ENCODE results near the gene SCYGR2. TPM values are rescaled to one million over a fixed set of nuclear protein-coding genes. Genes with fewer than 3 reads are reported as not detected.

Gene SCYGR2
- total RNA-seq, 1 donor from 2014 or later, result not detected

- intact Hi-C loops (cut with DNase I), result no loop called here
- ATAC-seq, result no peak
- no peak overlapping the region for H3K4me3 ChIP-seq
- no peaks in the 10 kb centered on the region for H3K9me3 ChIP-seq
- H3K36me3 ChIP-seq, result no peaks in the 10 kb centered on the region
- no peak for DNase-seq
- no peak for TF ChIP-seq CTCF (IDR thresholded peaks at IDR 0.05)
- H3K27ac ChIP-seq, result no peak overlapping the region
- no peaks in the 10 kb centered on the region for H3K4me1 ChIP-seq
- H3K27me3 ChIP-seq (ENCODE audit: low read depth), result peaks cover 3% of the 10 kb centered on the region
These were observed 17.2 kb downstream of the SCYGR2 start for GRCh38 chr2:227615906-227616305.

DNA sequence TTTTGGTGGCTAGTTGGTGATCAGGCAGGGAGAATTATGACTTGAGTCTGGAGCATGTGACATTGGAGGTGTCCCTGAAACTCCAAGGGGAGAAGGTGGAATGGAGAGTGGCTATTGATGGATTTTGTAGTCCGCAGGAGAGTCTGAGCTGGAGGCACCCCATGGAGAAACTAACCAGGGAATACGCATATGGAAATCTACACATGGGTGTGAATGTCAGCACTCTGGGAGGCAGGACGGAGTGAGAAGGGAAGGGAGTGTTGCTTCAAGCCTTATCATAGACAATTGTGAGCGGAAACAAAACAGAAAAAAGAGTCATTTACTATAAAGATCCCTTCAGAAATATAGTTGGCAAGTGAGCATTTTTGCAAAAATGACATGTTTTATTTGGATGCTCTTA is 17.9 kb downstream of the SCYGR2 start:
- no peak for TF ChIP-seq CTCF (IDR thresholded peaks at IDR 0.05)
- intact Hi-C loops (cut with DNase I), result no loop called here
- H3K9me3 ChIP-seq, result no peaks in the 10 kb centered on the region

GRCh38 chr2:227617316-227618230 is 18.9 kb downstream of the SCYGR2 start, which contains the start of gene SCYGR4:
Gene SCYGR4, plus strand, starts transcription at chr2:227617498. Its CDS starts 0 bp downstream, at chr2:227617498.
- no peak for DNase-seq
- no peaks in the 10 kb centered on the region for H3K4me1 ChIP-seq
- no peak for TF ChIP-seq CTCF (IDR thresholded peaks at IDR 0.05)
- no peak within 1 kb of the TSS for H3K27ac ChIP-seq
- H3K27me3 ChIP-seq (ENCODE audit: low read depth), result no peaks in the 10 kb centered on the region
- H3K9me3 ChIP-seq, result peaks cover 4% of the 10 kb centered on the region
- intact Hi-C loops (cut with DNase I), result no loop called here
- H3K36me3 ChIP-seq, result no peaks in the 10 kb centered on the region
- no peak within 1 kb of the TSS for H3K4me3 ChIP-seq
- ATAC-seq, result no peak

More for the DNA sequence above, 17.9 kb downstream of the SCYGR2 start:
- Histone ChIP-seq H3K36me3 (no peaks in the 10 kb centered on the region), H3K27me3 (ENCODE audit: low read depth) (peaks cover 3% of the 10 kb centered on the region), H3K27ac (no peak overlapping the region), H3K4me1 (no peaks in the 10 kb centered on the region), H3K4me3 (no peak overlapping the region)
- ATAC-seq (no peak), DNase-seq (no peak)

GRCh38 chr2:227623226-227623625 is 24.5 kb downstream of the SCYGR2 start:
- TF ChIP-seq CTCF (IDR thresholded peaks at IDR 0.05), result no peak
- no peak for DNase-seq
- no peak for ATAC-seq
- intact Hi-C loops (cut with DNase I), result no loop called here
- H3K27ac ChIP-seq, result no peak overlapping the region
- peaks cover 6% of the 10 kb centered on the region for H3K9me3 ChIP-seq
- H3K27me3 ChIP-seq (ENCODE audit: low read depth), result no peaks in the 10 kb centered on the region
- no peak overlapping the region for H3K4me3 ChIP-seq
- no peaks in the 10 kb centered on the region for H3K4me1 ChIP-seq
- H3K36me3 ChIP-seq, result no peaks in the 10 kb centered on the region

DNA sequence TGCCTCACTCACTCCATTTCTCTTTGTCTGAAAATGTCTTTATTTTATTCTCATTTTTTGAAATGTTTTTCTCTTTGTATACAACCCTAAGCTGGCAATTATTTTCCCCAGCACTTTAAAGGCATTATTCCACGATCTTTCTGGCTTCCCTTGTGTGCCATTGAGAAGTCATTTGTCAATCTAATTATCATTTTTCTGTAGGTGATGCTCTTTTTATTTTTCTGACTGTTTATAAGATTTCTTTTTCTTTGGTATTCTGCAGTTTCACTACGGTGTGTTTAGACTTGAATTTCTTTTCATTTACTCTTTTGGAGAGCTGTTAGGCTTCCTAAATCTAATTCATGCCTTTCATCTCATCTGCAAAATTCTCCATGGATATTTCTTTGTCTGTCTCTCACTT is 26.7 kb downstream of the SCYGR2 start:
- ATAC-seq, result no peak
- no peak for DNase-seq
- TF ChIP-seq CTCF (IDR thresholded peaks at IDR 0.05), result no peak
- no peak overlapping the region for H3K27ac ChIP-seq
- no peaks in the 10 kb centered on the region for H3K36me3 ChIP-seq
- intact Hi-C loops (cut with DNase I), result no loop called here
- H3K4me1 ChIP-seq, result no peaks in the 10 kb centered on the region
- H3K9me3 ChIP-seq, result peaks cover 6% of the 10 kb centered on the region
- no peaks in the 10 kb centered on the region for H3K27me3 ChIP-seq (ENCODE audit: low read depth)
- no peak overlapping the region for H3K4me3 ChIP-seq

Measured in lower lobe of right lung (tissue), 2 donors.